Fibroblast of upper back skin (primary cell): ENCODE measurements around the gene PLEKHA8.

Source experiments
- DNase-seq: peaks from one replicate; pipeline ENCODE4 v3.0.0-alpha.2; 2013

PLEKHA8 gene

DNA sequence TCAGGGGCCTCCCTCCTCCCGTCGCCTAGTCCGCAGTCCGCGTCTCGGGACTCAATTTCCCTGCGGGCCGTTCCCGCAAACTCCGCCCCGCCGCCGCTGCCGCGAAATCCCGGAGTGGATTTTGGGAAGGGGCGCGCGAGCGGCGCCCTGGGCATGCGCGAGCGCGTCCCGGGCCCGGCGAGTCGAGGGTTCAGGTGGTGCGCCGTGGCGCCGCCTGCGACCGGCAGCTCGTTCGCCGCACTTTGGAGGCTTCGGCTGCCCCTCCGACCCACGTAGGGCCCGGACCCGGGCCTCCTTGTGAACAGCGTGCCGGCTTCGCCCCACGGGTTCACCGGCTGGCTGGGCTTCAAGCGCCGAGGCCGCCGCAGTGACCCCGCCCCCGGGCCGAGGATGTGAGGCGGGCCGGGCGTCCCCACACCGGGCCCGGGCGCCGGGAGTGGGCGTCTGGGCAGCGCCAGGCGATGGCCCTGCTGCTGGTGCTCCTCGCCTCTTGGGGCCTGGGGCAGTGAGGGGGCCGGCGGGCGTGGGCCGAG is at the start of gene PLEKHA8:
Gene PLEKHA8, plus strand, starts transcription at position 197 of the 533 bp plus-strand sequence. CDS start 351 bp downstream, outside the sequence.
- peak; percentile 83 for DNase-seq

GRCh38 chr7:29980151-29980550 is 48.1 kb upstream of the PLEKHA8 start:
- DNase-seq: no peak

DNA sequence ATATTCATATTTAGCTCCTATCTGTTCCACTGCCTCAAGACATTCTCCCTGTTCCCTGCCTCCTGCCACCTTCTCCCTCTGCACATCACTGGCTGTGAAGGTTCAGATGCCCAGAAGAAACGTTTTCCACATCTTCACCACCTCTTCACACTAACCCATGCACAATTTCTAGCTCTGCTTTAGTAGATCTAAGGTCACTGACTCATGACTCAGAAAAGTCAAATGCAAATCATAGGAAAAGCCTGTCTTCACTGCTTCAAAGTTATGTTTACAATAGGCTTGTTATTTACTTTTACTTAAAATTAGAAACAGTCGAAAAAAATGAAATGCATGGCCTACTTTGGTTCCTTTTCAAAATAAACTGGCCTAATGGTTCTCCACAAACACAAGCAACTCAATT is 41.1 kb upstream of the PLEKHA8 start:
- no peak for DNase-seq

- peak; percentile 88 for DNase-seq
Measured at GRCh38 chr7:29987811-29988317, 40.3 kb upstream of the PLEKHA8 start.

GRCh38 chr7:29988424-29989256 is 39.6 kb upstream of the PLEKHA8 start:
- DNase-seq: peak; percentile 83

DNA sequence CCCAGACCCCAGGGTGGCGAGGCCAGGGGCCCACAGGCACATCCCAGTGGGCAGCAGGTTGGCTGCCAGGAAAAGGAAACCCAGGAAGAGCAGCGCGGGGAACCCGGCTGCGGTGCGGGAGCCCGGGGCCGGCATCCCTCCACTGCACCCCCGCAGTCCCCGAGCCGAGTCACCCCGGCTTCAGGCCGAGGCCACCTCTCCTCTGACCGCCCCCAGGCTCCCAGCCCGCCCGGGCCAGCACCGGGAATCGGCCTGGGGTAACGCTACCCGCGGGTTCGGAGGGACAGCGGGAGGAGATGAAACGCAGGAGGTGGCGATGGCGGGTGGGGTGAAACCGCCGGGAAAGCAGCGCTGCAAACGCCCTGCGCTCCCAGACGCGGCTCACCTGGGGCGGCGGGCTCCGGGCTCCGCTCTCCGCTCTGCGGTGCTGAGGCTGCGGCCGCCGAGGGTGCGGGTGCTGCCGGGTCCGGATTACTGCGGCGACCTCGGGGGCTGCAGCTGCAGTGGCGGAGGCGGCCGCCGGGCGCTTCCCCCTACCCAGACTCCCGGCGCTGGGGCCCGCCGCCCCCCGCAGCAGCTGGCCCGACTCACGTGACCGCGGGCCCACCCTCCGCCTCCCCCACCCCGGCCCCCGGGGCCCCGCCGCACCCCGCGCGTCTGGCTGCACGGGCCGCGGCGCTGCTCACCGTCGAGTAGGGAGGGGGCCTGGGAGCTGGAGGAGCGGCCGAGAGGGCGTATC is 38.8 kb upstream of the PLEKHA8 start, which contains the start of gene SCRN1:
Gene SCRN1, minus strand, starts transcription at position 545 of the 739 bp plus-strand sequence. CDS start 20,734 bp downstream, outside the sequence.
- peak; percentile 54 for DNase-seq

DNA sequence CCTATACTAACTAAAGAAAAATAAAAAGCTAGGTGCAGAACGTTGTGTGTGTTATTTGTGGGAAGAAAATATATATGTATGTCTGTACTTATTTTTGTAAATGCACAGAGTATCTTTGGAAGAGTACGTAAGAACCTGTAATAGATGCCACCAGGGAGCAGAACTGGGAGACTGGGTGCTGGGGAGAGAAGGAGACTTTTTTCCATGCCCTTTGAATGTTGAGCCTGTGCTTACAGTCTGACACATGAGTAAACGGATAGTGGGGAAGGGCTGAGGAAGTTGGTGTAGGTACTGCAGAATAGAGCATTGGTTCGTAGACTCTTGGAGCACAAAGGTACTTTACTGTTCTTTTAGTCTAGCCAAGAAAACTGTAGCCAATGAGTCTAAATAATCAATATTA is 37.3 kb upstream of the PLEKHA8 start:
- DNase-seq: no peak

- DNase-seq: no peak
Measured at GRCh38 chr7:29991937-29992336, 36.3 kb upstream of the PLEKHA8 start.

GRCh38 chr7:29993140-29993539 is 35.1 kb upstream of the PLEKHA8 start:
- DNase-seq: no peak

DNA sequence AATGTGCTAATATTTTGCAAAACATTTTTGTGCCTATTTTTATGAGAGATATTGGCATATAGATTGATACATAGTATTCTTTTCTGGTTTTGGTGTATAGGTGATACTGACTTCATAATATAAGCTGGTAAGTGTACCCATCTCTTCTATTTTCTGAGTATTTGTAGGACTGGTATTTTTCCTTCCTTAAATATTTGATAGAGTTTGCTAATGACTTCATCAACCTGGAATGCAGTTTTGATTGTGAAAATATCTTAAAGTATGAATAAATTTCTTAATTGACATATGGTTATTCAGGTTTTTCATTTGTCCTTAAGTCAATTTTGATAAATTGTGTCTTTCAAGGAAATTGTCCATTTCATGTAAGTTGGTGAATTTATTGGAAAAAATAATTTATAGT is 32.6 kb upstream of the PLEKHA8 start:
- no peak for DNase-seq

DNA sequence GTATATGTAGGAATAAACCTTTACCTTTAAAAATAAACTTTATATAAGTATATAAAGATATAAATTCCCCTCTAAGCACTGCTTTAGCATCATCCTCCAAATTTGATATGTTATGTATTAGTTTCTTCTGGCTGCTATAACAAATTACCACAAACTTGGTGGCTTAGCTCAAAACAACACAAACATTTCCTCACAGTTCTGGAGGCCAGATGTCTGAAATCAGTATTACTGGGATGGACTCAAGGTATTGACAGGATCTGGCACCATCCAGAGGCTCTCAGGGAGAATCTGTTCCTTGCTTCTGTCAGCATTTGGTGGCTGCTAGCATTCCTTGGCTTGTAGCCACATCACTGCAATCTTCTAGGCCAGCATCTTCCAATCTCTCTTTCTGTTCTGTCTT is 31.9 kb upstream of the PLEKHA8 start:
- DNase-seq: no peak

DNA sequence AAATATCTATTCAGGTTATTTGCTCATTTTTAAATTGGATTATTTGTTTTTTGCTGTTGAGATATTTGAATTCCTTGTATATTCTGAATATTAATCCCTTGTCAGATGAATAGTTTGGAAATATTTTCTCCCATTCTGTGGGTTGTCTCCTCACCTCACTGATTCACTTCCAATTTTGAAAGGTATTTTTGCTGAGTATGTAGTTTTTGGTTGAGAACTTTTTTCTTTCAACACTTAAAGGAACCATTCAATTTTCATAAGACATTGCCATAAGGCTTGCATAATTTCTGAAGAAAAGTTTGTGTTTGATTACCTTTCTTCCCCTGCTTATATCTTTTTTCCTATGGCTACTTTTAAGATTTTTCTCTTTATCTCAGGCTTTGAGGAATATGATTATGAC is 29.7 kb upstream of the PLEKHA8 start:
- DNase-seq: no peak

DNA sequence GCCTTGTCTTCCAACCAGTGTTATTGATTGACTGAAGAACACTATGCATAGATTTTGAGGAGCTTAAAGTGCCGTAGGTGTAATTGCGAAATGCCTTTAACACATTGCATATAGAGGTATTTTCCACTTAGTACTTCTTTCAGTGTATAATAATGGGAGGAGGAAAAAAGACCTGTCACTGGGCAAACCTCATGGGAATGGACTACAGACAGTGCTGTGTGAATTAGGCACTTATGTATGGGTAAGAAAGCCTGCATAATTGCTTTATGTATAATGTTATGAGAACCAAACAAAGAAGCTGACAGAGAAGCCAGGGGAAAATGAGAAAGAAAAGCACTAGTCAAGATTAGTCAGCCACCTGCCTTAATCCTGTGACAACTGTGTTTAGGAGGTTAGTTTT is 26.2 kb upstream of the PLEKHA8 start:
- no peak for DNase-seq

DNA sequence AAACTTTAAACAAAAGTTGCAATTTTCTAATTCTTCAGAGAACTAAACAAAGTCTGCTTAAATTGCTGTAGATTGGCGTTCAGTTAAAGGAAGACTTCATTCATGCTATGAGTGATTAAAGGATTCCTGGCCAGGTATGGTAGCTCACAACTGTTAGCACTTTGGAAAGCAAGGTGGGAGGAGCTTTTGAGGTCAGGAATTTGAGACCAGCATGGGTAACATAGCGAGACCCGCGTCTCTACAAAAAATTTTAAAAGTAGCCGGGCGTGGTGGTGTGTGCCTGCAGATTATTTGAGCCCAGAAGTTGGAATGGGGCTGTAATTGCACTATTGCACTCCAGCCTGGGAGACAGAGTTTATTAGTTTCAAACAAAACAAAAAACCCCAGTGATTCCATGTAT is 25.1 kb upstream of the PLEKHA8 start:
- DNase-seq: no peak

DNA sequence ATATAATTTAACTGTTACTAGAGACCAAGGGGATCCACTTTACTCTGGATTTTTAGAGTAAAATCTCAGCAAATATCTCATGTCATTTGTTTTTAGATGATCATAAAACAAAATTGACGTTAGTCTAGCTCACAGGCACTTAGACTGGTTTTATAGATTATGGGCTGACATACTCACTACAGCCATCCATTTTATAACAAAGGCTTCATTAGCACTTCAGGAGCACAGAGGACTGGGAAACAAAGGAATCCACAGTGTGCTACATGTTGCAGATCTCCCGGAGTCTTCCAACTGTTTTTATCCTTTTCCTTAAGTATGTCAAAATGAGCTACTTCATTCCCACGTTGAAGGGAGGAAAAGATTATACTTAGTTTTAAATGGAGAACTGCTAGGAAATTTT is 22.7 kb upstream of the PLEKHA8 start:
- DNase-seq: no peak

DNA sequence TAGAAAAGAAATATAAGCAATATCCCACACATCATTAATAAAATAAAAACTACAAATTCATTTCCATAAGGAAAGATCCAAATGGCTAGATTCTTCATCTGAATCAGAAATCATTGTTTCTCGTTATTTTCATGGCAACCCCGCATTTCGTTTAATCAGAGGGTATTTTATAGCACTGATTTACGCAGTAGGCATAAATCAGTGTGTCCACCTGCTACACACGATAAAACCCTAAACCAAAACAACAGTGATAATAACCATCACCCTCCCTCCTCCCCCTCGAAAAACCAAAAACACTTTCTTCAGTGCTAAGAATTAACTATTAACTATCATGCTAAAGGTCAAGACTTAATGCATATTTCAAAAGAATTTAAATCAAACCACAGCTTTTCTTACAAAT is 18.2 kb upstream of the PLEKHA8 start:
- no peak for DNase-seq

- no peak for DNase-seq
Measured at GRCh38 chr7:30012757-30013156, 15.5 kb upstream of the PLEKHA8 start.

DNA sequence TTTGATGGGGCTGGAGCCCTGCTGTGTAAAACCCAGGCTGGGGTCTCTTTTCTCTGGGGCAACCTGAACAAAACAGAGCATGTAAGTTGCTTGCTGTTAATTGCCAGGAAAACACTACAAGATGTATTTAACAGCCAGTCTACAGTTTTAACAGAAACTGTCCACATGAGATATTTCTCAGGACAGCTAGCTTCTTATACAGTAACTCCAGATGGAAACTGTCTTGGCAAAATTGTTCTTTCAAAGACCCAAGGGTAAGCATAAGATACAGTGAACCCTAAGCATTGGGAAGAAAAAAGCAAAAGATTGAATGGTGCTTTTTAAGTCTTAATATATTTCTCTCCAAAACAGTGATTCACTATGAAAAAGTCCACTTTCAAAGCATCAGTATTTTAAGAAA is 9.8 kb upstream of the PLEKHA8 start:
- no peak for DNase-seq

DNA sequence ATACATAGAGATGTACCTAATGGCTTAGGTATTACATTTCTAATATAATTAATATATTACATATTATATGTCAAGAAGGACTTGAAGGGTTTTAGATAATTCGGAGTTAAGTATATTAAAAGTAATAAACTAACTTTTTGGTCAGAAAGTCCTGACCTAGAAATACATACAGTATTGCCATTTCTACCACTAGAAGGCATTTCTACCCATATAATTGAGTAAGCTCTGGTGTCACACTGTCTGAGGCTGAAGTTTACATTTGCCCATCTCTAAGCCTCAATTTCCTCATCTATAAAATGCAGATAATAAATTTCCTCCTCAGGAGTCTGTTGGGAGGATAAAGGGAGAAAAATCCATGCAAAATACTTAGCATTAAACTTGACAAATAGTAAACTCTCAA is 8.8 kb upstream of the PLEKHA8 start:
- no peak for DNase-seq

DNA sequence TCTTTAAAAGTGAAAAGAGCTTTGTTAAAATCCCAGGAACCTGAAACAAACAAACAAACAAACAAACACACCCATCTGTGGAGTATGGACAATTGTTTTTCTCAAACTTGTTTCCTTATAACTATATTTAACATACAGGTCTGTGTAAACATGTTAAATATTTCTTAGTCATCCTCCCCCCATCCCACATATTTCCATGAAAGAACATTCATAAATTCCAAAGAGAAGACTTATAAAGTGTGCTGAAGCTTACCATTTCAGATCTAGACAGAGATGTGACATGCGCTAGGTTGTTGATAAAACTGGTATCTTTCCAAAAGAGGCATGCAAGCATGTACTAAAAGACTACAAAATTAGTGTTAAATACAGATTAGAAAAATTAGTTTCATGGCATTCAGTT is 8.3 kb upstream of the PLEKHA8 start:
- peak; percentile 18 for DNase-seq

DNA sequence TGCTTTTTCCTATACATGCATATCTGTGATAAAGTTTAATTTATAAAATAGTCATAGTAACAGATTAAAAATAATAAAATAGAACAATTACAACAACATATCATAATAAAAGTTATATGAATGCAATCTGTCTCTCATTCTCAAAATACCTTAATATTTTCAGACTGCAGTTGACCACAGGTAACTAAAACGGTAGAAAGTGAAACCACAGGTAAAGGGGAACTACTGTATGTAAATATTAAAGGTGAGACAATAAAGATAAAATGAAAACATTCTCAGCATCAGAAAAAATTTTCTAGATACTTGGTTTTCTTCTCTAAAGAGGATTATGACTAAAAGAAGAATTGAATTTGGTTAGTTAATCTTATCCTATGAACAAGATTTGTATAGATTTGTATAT is 7.7 kb upstream of the PLEKHA8 start:
- DNase-seq: no peak

GRCh38 chr7:30022991-30023390 is 5.2 kb upstream of the PLEKHA8 start:
- DNase-seq: no peak

DNA sequence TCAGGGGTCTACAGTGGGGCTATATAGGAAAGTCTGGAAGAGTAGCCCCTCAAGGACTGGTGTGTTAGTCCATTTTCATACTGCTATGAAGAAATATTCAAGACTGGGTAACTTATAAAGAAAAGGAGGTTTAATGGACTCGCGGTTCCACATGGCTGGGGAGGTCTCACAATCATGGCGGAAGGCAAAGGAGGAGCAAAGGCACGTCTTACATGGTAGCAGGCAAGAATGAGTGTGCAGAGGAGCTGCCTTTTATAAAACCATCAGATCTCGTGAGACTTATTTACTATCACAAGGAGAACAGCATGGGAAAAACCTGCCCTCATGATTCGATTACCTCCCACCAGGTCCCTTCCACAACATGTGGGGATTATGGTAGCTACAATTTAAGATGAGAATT is 4.7 kb upstream of the PLEKHA8 start:
- DNase-seq: no peak
